OCI-LY7 (cell line): ENCODE results near the gene RPS6KA2. TPM values are rescaled to one million over a fixed set of nuclear protein-coding genes. Genes with fewer than 3 reads are reported as not detected.

ENCODE experiments used
- BruUV-seq: library from RNA; stranded (reverse); fragments of 400-500 nt; replicated peaks from 2 replicates; lab custom pipeline; 2021; lab: Mats Ljungman, UMichigan
- CTCF ChIA-PET: fragments of 300-600 bp; sonication (Branson Sonifier 250); formaldehyde crosslinking; loops from one replicate; lab custom pipeline; 2022; ENCODE audit warnings: antibody characterized with exemption; ENCODE audit not compliant: unreplicated experiment; lab: Charles Lee
- POLR2A ChIA-PET: fragments of 300-600 bp; sonication (Branson Sonifier 250); formaldehyde crosslinking; loops from one replicate; lab custom pipeline; 2022; ENCODE audit warnings: antibody characterized with exemption; lab: Charles Lee
- DNase-seq: peaks from one replicate; pipeline ENCODE4 v3.0.0-alpha.2; 2015; ENCODE audit warnings: low spot score
- H2AFZ ChIP-seq: fragments of 200-600 bp; sonication (generic), shearing (Covaris generic); 2 replicates; pipeline ENCODE4 v1.6.1; 2014; ENCODE audit warnings: mild to moderate bottlenecking, antibody characterized with exemption, low read length, moderate library complexity
- H3K27ac ChIP-seq: fragments of 200-600 bp; sonication (generic); 2 replicates; pipeline ENCODE4 v1.5.1; 2014; ENCODE audit warnings: mixed run types, low read depth, mild to moderate bottlenecking, moderate library complexity, low read length, inconsistent platforms; ENCODE audit not compliant: poor library complexity, severe bottlenecking
- H3K36me3 ChIP-seq: fragments of 200-600 bp; sonication (generic); 2 replicates; pipeline ENCODE4 v1.6.1; 2014; ENCODE audit warnings: mild to moderate bottlenecking, antibody characterized with exemption, low read length, moderate library complexity, mixed read lengths; ENCODE audit not compliant: insufficient read depth
- H3K4me1 ChIP-seq: fragments of 200-600 bp; sonication (generic); 2 replicates; pipeline ENCODE4 v1.5.1; 2014; ENCODE audit warnings: mild to moderate bottlenecking, low read length; ENCODE audit not compliant: insufficient read depth, poor library complexity, severe bottlenecking
- H3K4me2 ChIP-seq: fragments of 200-600 bp; sonication (generic); 2 replicates; pipeline ENCODE4 v1.6.1; 2014; ENCODE audit warnings: mild to moderate bottlenecking, low read length
- H3K4me3 ChIP-seq: fragments of 200-600 bp; sonication (generic); 2 replicates; pipeline ENCODE4 v1.5.1; 2014; ENCODE audit warnings: mild to moderate bottlenecking, low read depth, low read length; ENCODE audit not compliant: poor library complexity, severe bottlenecking
- H3K79me2 ChIP-seq: fragments of 200-600 bp; sonication (generic); 2 replicates; pipeline ENCODE4 v1.6.1; 2016; ENCODE audit warnings: low read depth, mild to moderate bottlenecking, low read length, moderate library complexity, mixed read lengths; ENCODE audit not compliant: insufficient read depth
- H3K9me2 ChIP-seq: fragments of 200-600 bp; sonication (generic); 2 replicates; pipeline ENCODE4 v1.6.1; 2016; ENCODE audit warnings: mild to moderate bottlenecking, low read length, mixed read lengths; ENCODE audit not compliant: insufficient read depth
- H3K9me3 ChIP-seq: fragments of 200-600 bp; sonication (generic); 2 replicates; pipeline ENCODE4 v1.6.1; 2014; ENCODE audit warnings: mild to moderate bottlenecking, mixed run types, low read length, mixed read lengths
- H4K20me1 ChIP-seq: fragments of 200-600 bp; sonication (generic); 2 replicates; pipeline ENCODE4 v1.6.1; 2014; ENCODE audit warnings: mild to moderate bottlenecking, antibody characterized with exemption, low read length, moderate library complexity, mixed read lengths; ENCODE audit not compliant: insufficient read depth
- EZH2phosphoT487 ChIP-seq: fragments of 200-600 bp; sonication (generic); IDR thresholded peaks from 2 replicates; pipeline ENCODE4 v1.6.1; 2018; ENCODE audit warnings: low read depth, borderline replicate concordance, mild to moderate bottlenecking, mixed run types, antibody characterized with exemption, low read length, moderate library complexity, mixed read lengths
- intact Hi-C: fragments of 100-400 bp; cut with micrococcal nuclease; formaldehyde crosslinking; loops from one replicate; pipeline ENCODE4 v1.10.0; 2022; ENCODE audit not compliant: unreplicated experiment
- total RNA-seq, 2 experiments: library from RNA; depleted of rRNA in 1 of 2; stranded (reverse); fragments of >200 nt in 1 of 2; shearing (Covaris generic) in 1 of 2; gene quantifications; 2 replicates each; pipeline ENCODE4 v1.2.3, GENCODE V29; 2014 to 2022
- TF ChIP-seq, protein P1 (sequence below): fragments of 200-600 bp; sonication (generic); conservative IDR thresholded peaks from 2 replicates; pipeline ENCODE4 v1.5.1; 2014; ENCODE audit warnings: mild to moderate bottlenecking, antibody characterized with exemption, low read length, moderate library complexity, mixed read lengths

Gene RPS6KA2
- total RNA-seq, 2 experiments from 2014 or later: 0.69 to 1.9 TPM

DNA sequence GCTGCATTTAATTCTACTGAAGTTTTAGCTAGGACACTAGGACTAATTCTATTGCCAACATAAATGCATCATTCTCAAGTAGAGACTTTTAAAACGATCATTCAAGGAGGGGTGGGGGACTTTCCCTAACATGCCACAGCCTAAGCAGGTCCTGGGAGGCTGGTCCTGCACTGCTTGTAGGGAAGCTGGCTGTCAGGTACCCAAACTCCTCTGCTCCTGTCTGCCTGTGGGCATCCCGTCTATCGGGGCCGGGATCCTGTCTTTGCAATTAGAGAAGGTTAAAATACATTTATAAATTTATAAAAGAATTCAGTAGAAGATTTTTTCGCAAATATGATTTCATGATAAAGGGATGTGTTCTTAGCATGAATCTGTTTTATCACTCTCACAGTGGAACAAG is 192.7 kb downstream of the RPS6KA2 start:
- no peaks in the 10 kb centered on the region for H3K9me2 ChIP-seq
- intact Hi-C loops: no loop called here
- no peaks in the 10 kb centered on the region for H3K79me2 ChIP-seq
- ChIA-PET POLR2A (interaction anchor here (1.2 kb wide), 1 partner anchor 54 kb away, joined by 3 read pairs; no protein-coding TSS in a partner anchor), CTCF (no interaction called here)
- H3K4me3 ChIP-seq: no peak overlapping the region
- no peaks in the 10 kb centered on the region for H4K20me1 ChIP-seq
- no peaks in the 10 kb centered on the region for H3K36me3 ChIP-seq
- no peak overlapping the region for H2AFZ ChIP-seq
- TF ChIP-seq, protein P1, sequence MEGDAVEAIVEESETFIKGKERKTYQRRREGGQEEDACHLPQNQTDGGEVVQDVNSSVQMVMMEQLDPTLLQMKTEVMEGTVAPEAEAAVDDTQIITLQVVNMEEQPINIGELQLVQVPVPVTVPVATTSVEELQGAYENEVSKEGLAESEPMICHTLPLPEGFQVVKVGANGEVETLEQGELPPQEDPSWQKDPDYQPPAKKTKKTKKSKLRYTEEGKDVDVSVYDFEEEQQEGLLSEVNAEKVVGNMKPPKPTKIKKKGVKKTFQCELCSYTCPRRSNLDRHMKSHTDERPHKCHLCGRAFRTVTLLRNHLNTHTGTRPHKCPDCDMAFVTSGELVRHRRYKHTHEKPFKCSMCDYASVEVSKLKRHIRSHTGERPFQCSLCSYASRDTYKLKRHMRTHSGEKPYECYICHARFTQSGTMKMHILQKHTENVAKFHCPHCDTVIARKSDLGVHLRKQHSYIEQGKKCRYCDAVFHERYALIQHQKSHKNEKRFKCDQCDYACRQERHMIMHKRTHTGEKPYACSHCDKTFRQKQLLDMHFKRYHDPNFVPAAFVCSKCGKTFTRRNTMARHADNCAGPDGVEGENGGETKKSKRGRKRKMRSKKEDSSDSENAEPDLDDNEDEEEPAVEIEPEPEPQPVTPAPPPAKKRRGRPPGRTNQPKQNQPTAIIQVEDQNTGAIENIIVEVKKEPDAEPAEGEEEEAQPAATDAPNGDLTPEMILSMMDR: no peak
- TF ChIP-seq EZH2phosphoT487: no peak
- H3K4me2 ChIP-seq: no peak overlapping the region
- H3K9me3 ChIP-seq: no peaks in the 10 kb centered on the region
- no peaks in the 10 kb centered on the region for H3K4me1 ChIP-seq
- BruUV-seq: no TSS peak
- no peak for DNase-seq
- no peak overlapping the region for H3K27ac ChIP-seq

DNA sequence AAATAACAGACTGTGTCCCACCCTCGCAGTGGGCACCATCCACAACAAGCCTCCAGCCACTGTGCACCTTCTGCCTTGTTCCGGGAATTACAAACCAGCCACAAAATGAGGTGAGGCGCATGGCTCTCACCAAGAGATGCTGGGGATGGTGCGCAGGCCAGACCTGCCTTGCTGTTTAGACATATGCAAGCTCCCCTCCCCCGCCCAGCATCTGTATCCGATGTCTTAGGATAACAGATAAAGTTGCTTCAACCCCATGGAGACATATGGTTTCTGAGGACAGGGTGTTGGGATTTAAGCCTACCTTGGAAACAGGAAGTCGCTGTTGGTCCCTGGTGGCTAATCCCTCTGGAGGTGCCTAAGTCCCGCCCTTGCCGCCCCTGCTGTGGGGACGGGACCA is 194.0 kb downstream of the RPS6KA2 start:
- no peaks in the 10 kb centered on the region for H3K4me1 ChIP-seq
- H4K20me1 ChIP-seq: no peaks in the 10 kb centered on the region
- no peak overlapping the region for H2AFZ ChIP-seq
- H3K9me2 ChIP-seq: no peaks in the 10 kb centered on the region
- DNase-seq: no peak
- BruUV-seq: no TSS peak
- no peak overlapping the region for H3K4me3 ChIP-seq
- no peak overlapping the region for H3K27ac ChIP-seq
- ChIA-PET CTCF (no interaction called here), POLR2A (interaction anchor here (0.6 kb wide), 3 partner anchors 12 to 400 kb away, joined by 3 read pairs; no protein-coding TSS in a partner anchor)
- H3K4me2 ChIP-seq: no peak overlapping the region
- H3K36me3 ChIP-seq: no peaks in the 10 kb centered on the region
- TF ChIP-seq EZH2phosphoT487: no peak
- TF ChIP-seq, protein P1: no peak
- intact Hi-C loops: no loop called here
- H3K9me3 ChIP-seq: no peaks in the 10 kb centered on the region
- H3K79me2 ChIP-seq: no peaks in the 10 kb centered on the region

GRCh38 chr6:166430269-166430668 is 196.8 kb downstream of the RPS6KA2 start:
- CTCF ChIA-PET: no interaction called here
- Histone ChIP-seq H3K9me3 (no peaks in the 10 kb centered on the region), H2AFZ (no peak overlapping the region), H3K36me3 (no peaks in the 10 kb centered on the region), H3K27ac (no peak overlapping the region), H3K9me2 (no peaks in the 10 kb centered on the region), H3K79me2 (no peaks in the 10 kb centered on the region), H3K4me3 (no peak overlapping the region), H4K20me1 (no peaks in the 10 kb centered on the region), H3K4me2 (no peak overlapping the region), H3K4me1 (no peaks in the 10 kb centered on the region)
- BruUV-seq: no TSS peak
- DNase-seq: no peak
- POLR2A ChIA-PET: interaction anchor here (0.6 to 0.7 kb wide), 2 partner anchors 9 to 248 kb away, joined by 3 read pairs; no protein-coding TSS in a partner anchor
- TF ChIP-seq, protein P1: no peak
- TF ChIP-seq EZH2phosphoT487: no peak
- intact Hi-C loops: no loop called here
